ENCODE measurements around the gene ZBTB7C.

The ZBTB7C gene

DNA sequence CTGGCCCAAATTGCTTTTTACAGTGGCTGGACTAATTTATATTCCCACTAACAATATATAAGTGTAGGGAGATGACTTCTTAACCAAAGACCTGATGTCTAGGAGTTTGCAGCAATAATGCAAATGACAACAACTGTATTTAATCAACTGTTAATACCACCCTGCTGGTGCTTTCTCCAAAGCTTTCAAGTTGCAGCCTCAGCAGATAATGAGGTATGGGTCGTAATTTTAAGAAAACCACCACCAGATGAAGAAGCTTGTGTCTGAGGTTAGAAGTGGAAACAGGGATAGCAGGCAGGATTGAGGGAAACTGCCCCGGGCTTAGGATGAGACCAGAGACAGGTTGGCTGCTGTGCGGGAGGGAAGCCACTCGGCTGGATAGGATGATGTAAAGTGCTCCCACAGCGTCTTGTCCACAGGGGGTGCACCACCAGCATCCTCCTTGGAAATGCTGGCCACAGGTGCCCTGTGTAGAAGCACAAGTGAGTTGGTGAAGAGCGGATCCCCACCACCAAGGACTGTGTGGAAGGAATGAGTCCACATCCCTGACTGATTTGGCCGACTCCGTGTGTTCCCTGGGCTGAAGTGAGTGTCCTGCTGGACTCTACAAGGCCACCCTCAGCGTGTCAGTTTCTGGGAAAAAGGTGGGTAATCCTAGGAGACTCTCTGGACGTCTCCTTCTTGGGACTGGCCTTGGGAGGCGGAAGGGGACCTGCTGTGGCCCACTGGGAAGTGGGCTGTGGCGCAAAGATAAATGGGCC is 402.6 kb downstream of the ZBTB7C start:
- no peak for DNase-seq

DNA sequence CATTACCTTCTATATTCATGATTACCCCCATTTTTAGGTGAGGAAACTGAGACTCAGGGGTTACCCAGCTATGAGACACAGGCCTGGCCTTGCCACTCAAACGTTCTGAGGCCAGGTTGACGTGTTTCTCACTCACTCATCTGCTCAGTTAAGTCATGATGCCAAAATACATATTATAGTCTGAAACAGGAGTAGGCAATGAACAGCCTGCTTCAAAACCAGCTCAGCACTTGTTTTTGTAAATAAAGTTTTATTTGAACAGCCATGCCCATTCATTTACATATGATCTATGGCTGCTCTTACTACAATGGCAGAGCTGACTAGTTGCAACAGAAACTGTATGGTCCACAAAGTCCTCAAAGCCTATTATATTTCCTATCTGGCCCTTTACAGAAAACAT is 404.6 kb downstream of the ZBTB7C start:
- DNase-seq: no peak

DNA sequence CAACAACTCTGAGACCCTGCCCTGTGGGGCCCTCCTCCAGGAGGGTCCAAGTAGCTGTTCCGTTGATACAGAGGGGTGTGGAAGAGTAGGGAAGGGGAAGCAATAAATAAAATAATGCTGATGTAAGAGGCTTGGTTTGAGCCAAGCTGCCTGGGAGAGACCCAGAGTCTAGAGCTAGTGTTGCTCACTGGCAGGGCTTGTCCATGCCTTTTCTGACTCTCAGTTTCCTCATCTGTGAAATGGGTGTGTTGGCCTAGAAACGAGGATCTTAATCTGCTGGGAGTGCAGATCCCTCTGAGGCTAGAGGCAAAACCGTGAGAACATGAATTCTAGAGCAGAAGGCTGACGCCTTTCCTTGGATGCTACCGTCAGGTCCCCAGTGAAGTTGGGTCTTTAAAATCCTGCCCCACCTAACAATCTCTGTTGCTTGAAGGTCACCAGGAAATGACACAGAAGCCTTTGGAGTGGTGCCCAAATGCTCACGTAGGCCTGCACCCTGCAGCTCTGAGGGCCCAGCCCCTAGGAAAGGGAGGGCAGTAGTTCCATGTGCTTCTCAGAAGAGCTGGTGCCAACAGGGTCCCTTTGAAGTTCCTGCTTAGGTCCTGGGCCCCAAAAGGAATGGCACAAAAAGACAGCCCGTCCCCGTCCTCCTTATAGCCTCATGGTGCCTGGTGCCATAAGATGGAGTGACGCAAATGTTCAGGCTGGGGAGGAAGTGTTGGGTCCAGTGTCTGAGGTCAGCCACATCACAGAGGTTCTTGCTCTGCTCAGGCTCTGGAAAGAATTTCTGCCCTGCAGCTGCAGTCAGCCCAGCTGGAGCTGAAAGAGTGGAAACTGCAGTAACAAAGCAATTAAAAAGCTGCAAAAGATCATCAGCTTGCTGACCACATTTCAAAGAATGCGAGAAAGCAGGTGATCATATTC is 405.5 kb downstream of the ZBTB7C start:
- DNase-seq: no peak

DNA sequence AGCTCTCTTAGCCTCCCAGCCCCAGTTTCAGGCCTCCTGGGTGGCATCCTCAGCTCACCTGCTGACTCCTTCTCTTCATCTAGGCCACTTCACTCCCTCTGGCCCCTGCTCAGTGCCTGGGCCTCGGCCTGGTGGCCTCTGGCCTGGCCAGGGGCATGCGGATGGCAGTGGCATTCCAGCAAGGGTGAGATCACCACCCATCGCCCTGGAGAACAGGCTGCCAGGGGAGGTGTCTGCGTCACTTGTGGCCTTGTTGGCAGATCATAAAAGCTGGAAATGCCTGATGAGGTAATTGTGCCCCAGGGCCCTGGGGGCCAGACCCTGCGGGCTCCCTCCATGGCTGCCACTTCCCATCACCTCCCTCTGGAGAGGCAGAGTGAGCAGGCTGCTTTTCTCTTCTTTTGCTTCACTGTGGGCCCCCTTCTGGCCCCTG is 406.2 kb downstream of the ZBTB7C start:
- DNase-seq: peak; percentile 85

DNA sequence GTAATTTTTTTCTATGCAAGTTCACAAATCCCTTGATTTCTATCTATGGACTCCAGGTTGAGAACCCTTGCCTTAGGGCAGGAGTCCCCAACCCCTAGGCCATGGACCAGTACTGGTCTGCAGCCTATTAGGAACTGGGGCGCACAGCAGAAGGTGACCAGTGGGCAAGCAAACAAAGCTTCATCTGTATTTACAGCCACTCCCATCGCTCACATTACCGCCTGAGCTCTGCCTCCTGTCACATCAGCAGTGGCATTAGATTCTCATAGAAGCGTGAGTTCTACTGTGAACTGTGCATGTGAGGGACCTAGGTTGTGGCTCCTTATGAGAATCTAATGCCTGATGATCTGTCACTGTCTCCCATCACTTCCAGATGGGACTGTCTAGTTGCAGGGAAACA is 408.5 kb downstream of the ZBTB7C start:
- no peak for DNase-seq

GRCh38 chr18:47999801-48000248 is 409.4 kb downstream of the ZBTB7C start:
- no peak for DNase-seq

GRCh38 chr18:47997338-47997780 is 411.8 kb downstream of the ZBTB7C start:
- no peak for DNase-seq

DNA sequence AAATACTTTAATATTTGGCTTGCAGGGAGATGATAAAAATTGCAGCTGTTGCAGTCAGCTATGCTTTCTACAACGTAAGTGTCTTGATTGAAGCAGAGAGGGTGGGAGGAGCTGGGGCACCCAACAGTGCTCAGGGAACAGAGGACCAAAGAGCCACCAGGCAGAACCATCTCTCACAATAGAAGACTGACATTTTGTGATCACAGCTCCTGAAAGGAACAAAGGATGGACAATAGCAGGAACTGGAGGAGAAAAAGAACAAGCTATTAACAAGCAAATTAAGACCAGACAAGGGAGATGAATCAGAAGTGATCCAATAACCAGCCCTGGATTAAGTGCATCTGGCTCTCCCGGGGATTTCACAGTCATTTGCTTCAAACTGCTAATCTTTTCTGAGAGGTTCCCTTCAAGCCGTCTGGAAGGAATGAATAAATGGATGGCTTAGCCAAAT is 413.1 kb downstream of the ZBTB7C start:
- DNase-seq: no peak

DNA sequence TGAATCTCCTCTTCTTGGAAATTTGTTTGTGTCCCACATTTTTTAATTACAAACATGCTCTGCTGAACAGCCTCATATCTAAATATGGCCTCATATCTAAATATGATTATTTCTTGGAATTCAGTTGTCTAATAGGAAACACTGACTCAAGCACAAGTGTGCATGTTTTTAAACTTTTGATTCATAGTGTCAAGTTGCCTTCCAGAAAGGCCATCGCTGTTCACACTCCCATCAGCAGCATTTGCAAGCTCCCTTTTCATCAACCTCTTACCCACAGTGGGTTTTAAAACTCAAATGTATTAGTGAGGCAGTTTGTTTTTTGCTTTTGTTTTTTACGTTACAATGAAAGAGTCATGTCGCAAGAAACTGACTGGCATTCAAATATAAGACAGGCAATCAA is 413.5 kb downstream of the ZBTB7C start:
- DNase-seq: no peak

DNA sequence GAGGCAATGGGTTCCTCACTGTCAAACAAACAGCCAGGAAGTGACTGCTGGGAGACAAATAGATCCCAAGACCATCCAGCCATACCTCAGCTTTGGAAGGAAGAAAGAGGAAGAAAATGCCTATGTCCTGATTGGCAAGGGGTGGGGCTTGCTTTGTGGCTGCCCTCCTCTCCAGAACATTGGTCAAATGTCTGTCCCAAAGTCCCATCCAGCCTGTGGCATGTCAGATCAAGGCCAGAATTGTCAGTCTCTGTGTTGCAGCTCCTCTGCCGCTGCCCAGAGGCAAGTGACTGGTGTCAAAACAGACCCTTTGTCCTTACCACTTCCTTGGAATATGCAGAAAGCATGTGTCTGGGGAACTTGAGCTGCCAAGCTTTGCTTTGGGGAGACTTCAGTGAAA is 415.8 kb downstream of the ZBTB7C start:
- DNase-seq: no peak

DNA sequence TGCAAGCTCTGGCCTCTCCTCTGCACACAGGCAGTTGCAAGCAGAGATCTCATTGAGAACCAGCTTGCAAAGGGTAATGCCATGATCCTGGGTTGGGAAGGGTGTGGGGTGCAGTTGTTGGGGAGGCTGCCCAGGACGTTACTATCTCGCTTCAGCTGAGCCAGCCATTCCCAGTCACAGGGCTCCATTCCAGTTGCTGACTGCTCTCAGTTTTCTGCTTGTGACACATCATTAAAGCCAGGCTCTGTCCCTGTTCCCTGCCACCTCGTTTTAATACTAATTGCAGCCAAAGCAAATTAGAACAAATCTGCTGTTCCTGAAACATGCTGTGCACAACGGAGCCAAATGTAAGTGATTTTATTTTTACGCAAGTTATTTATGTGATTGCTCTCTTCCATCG is 416.2 kb downstream of the ZBTB7C start:
- no peak for DNase-seq

- no peak for DNase-seq
These were observed 416.9 kb downstream of the ZBTB7C start for GRCh38 chr18:47992266-47992665.

- no peak for DNase-seq
These were observed 418.2 kb downstream of the ZBTB7C start for GRCh38 chr18:47990981-47991380.

DNA sequence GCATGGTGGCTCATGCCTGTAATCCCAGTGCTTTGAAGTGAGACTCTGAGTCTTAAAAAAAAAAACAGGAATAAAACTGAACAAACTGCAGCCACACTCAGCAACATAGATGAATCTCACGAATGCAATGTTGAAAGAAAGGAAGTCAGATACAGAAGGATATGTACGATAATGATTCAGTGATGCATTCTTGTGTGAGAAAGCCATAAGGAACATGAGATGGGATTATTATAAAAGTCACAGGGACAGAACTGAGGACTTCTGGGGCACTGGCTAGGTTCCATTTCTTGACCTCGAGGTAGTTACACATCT is 421.8 kb downstream of the ZBTB7C start:
- no peak for DNase-seq

DNA sequence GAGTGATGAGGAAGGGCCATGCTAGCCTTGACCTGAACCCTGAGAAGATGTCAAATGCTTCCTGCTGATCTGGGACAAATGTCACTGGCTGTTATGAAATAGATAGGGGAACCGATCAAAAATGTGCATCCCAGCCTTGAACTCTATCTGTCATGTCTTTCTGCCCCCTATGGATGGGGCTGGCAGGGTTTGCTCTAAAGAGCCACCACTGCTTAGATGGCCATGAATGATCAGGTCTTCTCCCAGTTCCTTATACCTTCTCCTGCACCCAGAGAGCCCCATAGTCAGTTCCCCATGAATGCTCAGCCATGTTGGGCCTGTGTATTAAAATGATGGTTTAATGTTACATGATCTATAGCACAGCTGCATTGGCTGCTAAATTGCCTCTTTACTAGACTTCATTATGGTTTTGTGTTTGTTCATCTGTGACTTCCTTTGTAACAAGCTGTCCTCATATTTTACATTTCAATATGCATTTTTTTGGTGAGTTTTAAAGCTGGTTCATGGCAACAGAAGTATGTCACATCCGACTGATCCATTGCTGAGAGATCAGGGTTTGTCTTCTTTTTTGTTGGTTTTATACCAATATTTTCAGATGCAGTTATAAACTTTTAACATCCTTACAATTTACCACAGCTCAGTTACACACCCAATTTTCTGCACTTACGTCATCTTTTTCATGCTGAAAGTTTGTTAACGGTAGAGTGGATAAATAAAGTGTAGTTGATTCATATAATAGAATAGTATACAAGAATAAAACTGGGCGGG is 422.4 kb downstream of the ZBTB7C start:
- no peak for DNase-seq

- no peak for DNase-seq
These were observed 423.3 kb downstream of the ZBTB7C start for GRCh38 chr18:47985866-47986265.

- DNase-seq: no peak
These were observed 424.2 kb downstream of the ZBTB7C start for GRCh38 chr18:47984991-47985390.

GRCh38 chr18:47983946-47984345 is 425.2 kb downstream of the ZBTB7C start:
- no peak for DNase-seq

DNA sequence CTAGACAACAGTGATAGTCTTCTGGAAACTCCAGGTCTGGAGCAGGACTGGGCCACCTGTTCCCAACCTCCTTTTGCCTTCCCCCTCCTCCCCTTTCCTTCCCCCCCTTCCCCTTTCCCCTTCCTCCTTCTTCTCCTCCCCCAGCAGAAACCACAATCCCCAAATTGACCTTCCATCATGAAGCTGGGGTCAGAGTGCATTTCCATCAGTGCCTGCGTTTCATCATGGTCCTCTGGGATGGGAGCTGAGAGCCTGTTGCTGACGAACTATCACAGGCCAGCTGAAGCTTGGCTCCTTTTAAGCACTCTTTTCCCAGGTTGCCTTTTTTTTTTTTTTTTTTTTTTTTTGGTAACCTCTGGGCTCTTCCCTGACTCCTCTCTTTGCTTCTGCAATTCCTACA is 426.1 kb downstream of the ZBTB7C start:
- no peak for DNase-seq

GRCh38 chr18:47981830-47982229 is 427.4 kb downstream of the ZBTB7C start:
- no peak for DNase-seq

GRCh38 chr18:47981320-47981719 is 427.9 kb downstream of the ZBTB7C start:
- DNase-seq: no peak

GRCh38 chr18:47979611-47980200 is 429.5 kb downstream of the ZBTB7C start:
- DNase-seq: no peak

DNA sequence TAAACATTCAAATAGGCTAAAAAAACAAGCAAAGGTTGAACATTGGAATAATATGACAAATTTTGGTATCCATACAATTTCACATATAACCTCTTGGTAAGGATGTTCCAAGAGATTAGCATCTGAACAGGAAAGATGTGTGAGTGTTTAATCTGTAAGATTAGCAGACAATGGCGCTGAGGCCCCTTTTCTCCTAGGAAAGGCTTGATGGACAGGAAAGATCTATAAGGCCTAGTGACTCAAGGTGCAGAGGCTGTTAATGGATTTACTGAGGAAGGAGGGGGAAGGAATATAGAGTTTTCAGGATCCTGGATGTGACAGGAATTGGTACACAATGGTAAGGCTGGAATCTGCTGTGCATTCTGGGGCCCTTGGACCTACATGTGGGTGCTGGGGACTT is 430.6 kb downstream of the ZBTB7C start:
- no peak for DNase-seq

Data from kidney glomerular epithelial cell (primary cell).